ENCODE measurements around the gene PRSS57. TPM values are rescaled to one million over a fixed set of nuclear protein-coding genes. Genes with fewer than 3 reads are reported as not detected.

The PRSS57 gene
- total RNA-seq, 4 donors from 2014 or later, result not detected

GRCh38 chr19:644363-644762 lies 50.9 kb downstream of the PRSS57 start:
- 60 to 75% methylated on average over 9 to 23 of the region's 28 CpGs for WGBS, 2 donors
- Histone ChIP-seq H3K27ac (peak overlapping the region in 1 of 4 donors; percentile 6), H3K36me3 (peaks cover 0 to 62% (median 26%) of the 10 kb centered on the region in 3 donors), H3K9me3 (no peaks in the 10 kb centered on the region), H3K4me1 (peaks cover 0 to 6% (median 2%) of the 10 kb centered on the region in 4 donors), H3K4me3 (no peak overlapping the region), H3K27me3 (no peaks in the 10 kb centered on the region)
- DNase-seq (ENCODE audit: low spot score in 2 of 2), result no peak
- TF ChIP-seq CTCF (IDR thresholded peaks at IDR 0.05) (no peak), EP300 (IDR thresholded peaks at IDR 0.05) (no peak), POLR2A (IDR thresholded peaks at IDR 0.05) (no peak)

GRCh38 chr19:643736-644135 lies 51.5 kb downstream of the PRSS57 start:
- H3K27me3 ChIP-seq, result no peaks in the 10 kb centered on the region
- no peak overlapping the region for H3K27ac ChIP-seq

GRCh38 chr19:642767-643727 lies 52.2 kb downstream of the PRSS57 start:
- Histone ChIP-seq H3K4me3 (no peak overlapping the region), H3K4me1 (peaks cover 0 to 16% (median 10%) of the 10 kb centered on the region in 4 donors), H3K9me3 (no peaks in the 10 kb centered on the region), H3K27ac (no peak overlapping the region), H3K36me3 (peaks cover 0 to 49% (median 16%) of the 10 kb centered on the region in 3 donors), H3K27me3 (no peaks in the 10 kb centered on the region)
- no peak for DNase-seq (ENCODE audit: low spot score in 2 of 2)
- WGBS, 2 donors, result 71 to 78% methylated on average over 30 to 52 of the region's 70 CpGs
- TF ChIP-seq CTCF (IDR thresholded peaks at IDR 0.05), result no peak
- no peak for TF ChIP-seq EP300 (IDR thresholded peaks at IDR 0.05)
- no peak for TF ChIP-seq POLR2A (IDR thresholded peaks at IDR 0.05)

More at GRCh38 chr19:643736-644135, 51.5 kb downstream of the PRSS57 start:
- no peak overlapping the region for H3K4me3 ChIP-seq
- WGBS, 2 donors, result 86 to 87% methylated on average over 24 of the region's 24 CpGs
- H3K4me1 ChIP-seq, result peaks cover 0 to 12% (median 8%) of the 10 kb centered on the region in 4 donors
- no peak for DNase-seq (ENCODE audit: low spot score in 2 of 2)
- peaks cover 0 to 56% (median 22%) of the 10 kb centered on the region in 3 donors for H3K36me3 ChIP-seq
- H3K9me3 ChIP-seq, result no peaks in the 10 kb centered on the region
- TF ChIP-seq CTCF (IDR thresholded peaks at IDR 0.05), result no peak
- TF ChIP-seq EP300 (IDR thresholded peaks at IDR 0.05), result no peak
- no peak for TF ChIP-seq POLR2A (IDR thresholded peaks at IDR 0.05)

- WGBS, 2 donors, result 74 to 80% methylated on average over 15 to 17 of the region's 17 CpGs
- no peak overlapping the region for H3K4me3 ChIP-seq
Observed at GRCh38 chr19:641702-642101, 53.5 kb downstream of the PRSS57 start.

More at GRCh38 chr19:641702-642101, 53.5 kb downstream of the PRSS57 start:
- Histone ChIP-seq H3K9me3 (no peaks in the 10 kb centered on the region), H3K36me3 (peaks cover 0 to 36% (median 3%) of the 10 kb centered on the region in 3 donors), H3K27ac (peak overlapping the region in 1 of 4 donors; percentile 37), H3K27me3 (no peaks in the 10 kb centered on the region), H3K4me1 (peaks cover 0 to 16% (median 10%) of the 10 kb centered on the region in 4 donors)
- no peak for DNase-seq (ENCODE audit: low spot score in 2 of 2)
- TF ChIP-seq CTCF (IDR thresholded peaks at IDR 0.05) (no peak), EP300 (IDR thresholded peaks at IDR 0.05) (no peak)

Data from tibial nerve (tissue), 4 donors.